ENCODE measurements around the gene POLR3K. TPM values are rescaled to one million over a fixed set of nuclear protein-coding genes. Genes with fewer than 3 reads are reported as not detected.

The POLR3K gene
- total RNA-seq, 1 experiment from 2014 or later, result 53.6 TPM

DNA sequence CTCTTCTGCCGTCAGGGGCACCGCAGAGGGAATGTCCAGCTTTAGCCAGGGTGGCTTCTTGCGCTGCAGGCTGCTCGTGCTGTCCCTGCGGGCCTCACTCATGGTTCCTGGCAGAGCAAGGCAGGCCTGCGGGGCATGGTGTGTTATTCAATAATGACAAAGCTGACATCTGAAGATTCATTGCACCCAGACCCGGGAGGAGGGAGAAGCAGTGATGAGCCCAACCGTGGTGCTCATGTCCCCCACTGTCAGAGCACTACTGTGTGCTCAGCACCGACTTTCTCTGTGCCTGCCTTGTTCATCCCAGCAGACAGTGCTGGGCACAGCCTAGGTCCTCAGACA is 11.5 kb upstream of the POLR3K start:
- H3K27ac ChIP-seq (ENCODE audit: insufficient read length, low read depth, low read length), result no peak overlapping the region
- TF ChIP-seq, protein P1, sequence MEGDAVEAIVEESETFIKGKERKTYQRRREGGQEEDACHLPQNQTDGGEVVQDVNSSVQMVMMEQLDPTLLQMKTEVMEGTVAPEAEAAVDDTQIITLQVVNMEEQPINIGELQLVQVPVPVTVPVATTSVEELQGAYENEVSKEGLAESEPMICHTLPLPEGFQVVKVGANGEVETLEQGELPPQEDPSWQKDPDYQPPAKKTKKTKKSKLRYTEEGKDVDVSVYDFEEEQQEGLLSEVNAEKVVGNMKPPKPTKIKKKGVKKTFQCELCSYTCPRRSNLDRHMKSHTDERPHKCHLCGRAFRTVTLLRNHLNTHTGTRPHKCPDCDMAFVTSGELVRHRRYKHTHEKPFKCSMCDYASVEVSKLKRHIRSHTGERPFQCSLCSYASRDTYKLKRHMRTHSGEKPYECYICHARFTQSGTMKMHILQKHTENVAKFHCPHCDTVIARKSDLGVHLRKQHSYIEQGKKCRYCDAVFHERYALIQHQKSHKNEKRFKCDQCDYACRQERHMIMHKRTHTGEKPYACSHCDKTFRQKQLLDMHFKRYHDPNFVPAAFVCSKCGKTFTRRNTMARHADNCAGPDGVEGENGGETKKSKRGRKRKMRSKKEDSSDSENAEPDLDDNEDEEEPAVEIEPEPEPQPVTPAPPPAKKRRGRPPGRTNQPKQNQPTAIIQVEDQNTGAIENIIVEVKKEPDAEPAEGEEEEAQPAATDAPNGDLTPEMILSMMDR (conservative IDR thresholded peaks at IDR 0.05), result no peak
- no peaks in the 10 kb centered on the region for H3K23me2 ChIP-seq (ENCODE audit: insufficient read length, low read depth, low read length, poor library complexity, severe bottlenecking)
- H2BK12ac ChIP-seq (ENCODE audit: insufficient read length, low read depth, low read length), result no peak overlapping the region
- peaks cover 9 to 25% (median 21%) of the 10 kb centered on the region in 3 experiments; a peak in 6 of 7 replicates for H3K36me3 Mint-ChIP-seq (ENCODE audit: insufficient read depth in 1 of 3, low read depth in 3 of 3)
- no peaks in the 10 kb centered on the region for H3K79me2 ChIP-seq (ENCODE audit: insufficient read depth, low read length)
- H3K9me3 Mint-ChIP-seq, result no peaks in the 10 kb centered on the region
- H3K9ac ChIP-seq (ENCODE audit: extremely low read depth, insufficient read length, low read length), result no peak overlapping the region
- H3K27ac Mint-ChIP-seq, result 0 out of 7 replicates have a peak overlapping the region, but pooled peaks of 1 of the 3 experiments have one; percentile 23
- no peak overlapping the region for H3K4ac ChIP-seq (ENCODE audit: low read depth, low read length)
- no peaks in the 10 kb centered on the region for H3K27me3 ChIP-seq (ENCODE audit: insufficient read depth, low read length)
- no peaks in the 10 kb centered on the region for H4K20me1 ChIP-seq (ENCODE audit: control insufficient read depth, insufficient read depth, insufficient read length)
- no peak overlapping the region for H2AFZ ChIP-seq (ENCODE audit: low read length)
- H3K4me2 ChIP-seq (ENCODE audit: insufficient read depth, insufficient read length, low read length), result no peak overlapping the region
- H3K9me3 ChIP-seq (ENCODE audit: control insufficient read depth, low read depth, low read length), result no peaks in the 10 kb centered on the region
- H2BK15ac ChIP-seq (ENCODE audit: low read depth, low read length), result no peak overlapping the region
- peaks cover 13 to 22% of the 10 kb centered on the region in 2 experiments for H3K4me1 Mint-ChIP-seq
- H4K8ac ChIP-seq (replicated peaks; ENCODE audit: insufficient read length, low read depth, low read length), result no peak overlapping the region
- H3K18ac ChIP-seq (ENCODE audit: insufficient read length, low read depth, low read length), result no peak overlapping the region
- H4K5ac ChIP-seq (ENCODE audit: insufficient read length, low read depth, low read length), result no peak overlapping the region
- no peak overlapping the region for H2BK20ac ChIP-seq (ENCODE audit: low read depth, low read length, poor library complexity, severe bottlenecking)
- H3K27me3 Mint-ChIP-seq (ENCODE audit: low read depth), result no peaks in the 10 kb centered on the region
- no peak overlapping the region for H2AK5ac ChIP-seq (ENCODE audit: insufficient read length, low read length)
- WGBS (ENCODE audit: extremely low coverage, insufficient read length, low lambda C conversion rate), result no CpG with 5 or more reads among the region's 9 CpGs
- no peak overlapping the region for H3K14ac ChIP-seq (ENCODE audit: insufficient read depth, low read length)
- no peak overlapping the region for H3T11ph ChIP-seq (ENCODE audit: low read length)
- H2BK5ac ChIP-seq (ENCODE audit: insufficient read length, low read length), result no peak overlapping the region
- no peak for DNase-seq
- no peak overlapping the region for H4K91ac ChIP-seq (ENCODE audit: insufficient read length, low read depth, low read length)
- H3K4me3 Mint-ChIP-seq, result no peak overlapping the region
- no peaks in the 10 kb centered on the region for H3K4me1 ChIP-seq (ENCODE audit: insufficient read depth, low read length)
- H2BK120ac ChIP-seq (ENCODE audit: low read depth, low read length, poor library complexity, severe bottlenecking), result no peak overlapping the region
- no peaks in the 10 kb centered on the region for H3K79me1 ChIP-seq (ENCODE audit: insufficient read depth, low read depth, low read length, poor library complexity, severe bottlenecking)
- no peak overlapping the region for H3K56ac ChIP-seq (ENCODE audit: insufficient read length, low read depth, low read length)
- no peak overlapping the region for H3K23ac ChIP-seq (ENCODE audit: insufficient read length, low read depth, low read length)

All from H9 (cell line).